ENCODE results near the gene NDUFA13. TPM values are rescaled to one million over a fixed set of nuclear protein-coding genes. Genes with fewer than 3 reads are reported as not detected.

Gene NDUFA13
- total RNA-seq, 1 donor from 2014 or later = 369 TPM

DNA sequence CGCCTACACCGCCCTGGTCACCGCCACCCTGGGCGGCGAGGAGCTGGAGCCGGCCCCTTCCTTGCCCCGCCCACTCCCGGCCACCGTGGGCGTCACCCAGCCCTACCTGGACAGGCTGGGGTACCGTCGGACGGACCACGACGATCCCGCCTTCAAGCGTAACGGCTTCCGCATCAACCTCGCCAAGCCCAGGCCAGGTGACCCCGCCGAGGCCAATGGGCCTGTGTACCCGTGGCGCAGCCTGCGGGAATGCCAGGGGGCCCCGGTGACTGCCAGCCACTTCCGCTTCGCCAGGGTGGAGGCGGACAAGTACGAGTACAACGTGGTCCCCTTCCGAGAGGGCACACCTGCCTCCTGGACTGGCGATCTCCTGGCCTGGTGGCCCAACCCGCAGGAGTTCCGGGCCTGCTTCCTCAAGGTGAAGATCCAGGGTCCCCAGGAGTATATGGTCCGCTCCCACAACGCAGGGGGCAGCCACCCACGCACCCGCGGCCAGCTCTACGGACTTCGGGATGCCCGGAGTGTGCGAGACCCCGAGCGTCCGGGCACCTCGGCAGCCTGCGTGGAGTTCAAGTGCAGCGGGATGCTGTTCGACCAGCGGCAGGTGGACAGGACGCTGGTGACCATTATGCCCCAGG, 29.0 kb downstream of the NDUFA13 start:
- intact Hi-C loops (cut with micrococcal nuclease) = loop anchor here (5.0 kb wide), 1 partner anchor 82 kb away; the partner anchor contains the start of gene LPAR2

DNA sequence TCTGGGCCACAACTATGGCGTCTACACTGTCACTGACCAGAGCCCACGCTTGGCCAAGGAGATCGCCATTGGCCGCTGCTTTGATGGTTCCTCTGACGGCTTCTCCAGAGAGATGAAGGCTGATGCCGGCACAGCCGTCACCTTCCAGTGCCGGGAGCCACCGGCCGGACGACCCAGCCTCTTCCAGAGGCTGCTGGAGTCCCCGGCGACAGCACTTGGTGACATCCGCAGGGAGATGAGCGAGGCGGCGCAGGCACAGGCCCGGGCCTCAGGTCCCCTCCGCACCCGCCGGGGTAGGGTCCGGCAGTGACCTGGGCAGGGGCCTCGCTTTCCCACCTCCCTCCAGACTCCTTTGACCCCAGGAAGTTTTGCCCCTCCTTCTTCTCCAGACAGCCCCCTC, 29.7 kb downstream of the NDUFA13 start:
- intact Hi-C loops (cut with micrococcal nuclease) = no loop called here

DNA sequence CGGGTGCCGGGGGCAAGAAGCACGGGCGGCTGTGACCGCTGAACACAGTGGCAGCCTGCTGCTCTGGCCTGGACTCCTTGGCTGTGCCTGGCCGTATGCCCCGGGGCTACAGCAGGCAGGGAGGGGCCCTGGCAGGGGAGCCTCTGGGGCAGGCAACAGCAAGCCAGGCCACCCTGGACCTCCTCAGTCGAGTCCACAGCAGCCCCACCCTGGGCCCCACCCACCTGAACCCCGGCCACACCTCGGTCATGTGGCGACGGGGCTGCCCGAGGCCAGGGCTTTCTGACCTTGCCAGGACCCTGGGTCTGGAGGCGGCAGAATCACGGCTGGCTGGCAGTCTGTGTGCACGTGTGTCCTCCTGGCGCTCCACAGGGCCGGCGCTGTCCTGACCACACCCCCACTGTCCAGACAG, 30.7 kb downstream of the NDUFA13 start:
- intact Hi-C loops (cut with micrococcal nuclease) = no loop called here

DNA sequence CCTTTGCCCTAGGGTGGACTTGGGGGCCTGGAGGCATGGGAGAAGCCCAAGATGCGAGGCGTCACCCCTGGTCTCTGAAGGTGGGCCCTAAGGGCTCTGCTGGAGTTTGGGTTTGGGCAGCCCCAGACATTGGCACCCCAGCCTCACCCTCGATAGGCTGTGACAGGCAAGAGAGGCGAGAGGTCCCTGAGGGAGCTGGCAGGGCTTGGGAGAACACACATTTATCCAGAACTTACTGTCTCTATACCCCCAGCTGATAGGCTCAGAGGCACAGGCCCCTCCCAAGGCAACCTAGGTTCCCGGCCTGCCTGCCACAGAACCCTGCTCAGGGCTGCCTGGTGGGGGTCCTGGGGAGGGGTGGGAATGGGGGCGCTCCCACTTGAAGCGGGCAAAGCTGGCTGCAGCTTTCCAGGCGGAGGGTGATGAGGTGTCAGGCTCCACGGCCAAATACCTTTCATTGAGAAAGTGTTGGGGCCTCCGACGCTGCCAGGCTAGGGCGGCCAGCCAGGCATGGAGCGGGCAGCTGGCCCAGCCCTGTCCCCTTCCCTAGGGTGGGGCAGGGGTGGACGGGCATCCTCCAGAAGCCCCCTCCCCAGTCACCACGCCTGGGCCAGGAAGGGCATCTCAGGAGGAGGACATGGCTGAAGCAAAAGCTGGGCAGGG, 31.8 kb downstream of the NDUFA13 start:
- intact Hi-C loops (cut with micrococcal nuclease) = no loop called here

DNA sequence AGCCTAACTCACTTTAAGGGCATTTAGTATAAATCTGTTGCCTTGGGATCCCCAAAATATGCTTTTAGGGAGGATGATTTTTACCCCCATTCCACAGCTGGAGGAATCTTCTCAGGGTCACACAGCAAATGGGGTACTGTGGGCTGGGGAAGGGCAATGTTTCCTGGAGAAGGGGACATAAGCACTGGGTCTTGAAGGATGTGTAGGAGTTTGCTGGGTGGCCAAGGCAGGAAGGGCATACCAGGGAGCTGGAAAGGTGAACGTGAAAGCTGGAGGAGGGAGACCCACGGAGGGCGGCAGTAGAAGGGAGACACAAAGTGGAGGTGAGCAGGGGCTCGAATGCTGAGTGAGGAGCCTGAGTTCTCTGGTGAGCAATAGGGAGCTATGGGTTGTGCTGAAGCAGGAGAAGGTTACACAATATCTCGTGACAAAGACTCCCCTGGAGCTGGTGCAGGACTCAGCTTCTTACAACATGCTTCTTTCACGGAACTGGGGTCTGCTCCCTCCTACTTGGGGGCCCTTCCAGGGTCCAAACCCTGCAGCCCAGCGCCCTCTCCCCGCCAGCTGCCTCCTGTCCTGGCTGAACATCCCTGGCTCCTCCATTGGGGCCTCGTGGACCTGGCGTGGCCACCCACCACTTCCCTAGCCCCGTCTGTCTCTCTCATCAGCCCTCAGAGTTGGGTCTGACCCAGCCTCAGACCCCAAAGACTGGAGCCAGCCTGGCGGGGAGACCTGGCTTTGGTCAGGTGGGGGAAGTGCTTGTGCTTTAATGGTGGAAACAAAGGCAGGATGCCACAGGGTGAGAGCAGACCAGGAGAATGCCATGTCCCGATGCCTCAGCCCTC, 33.1 kb downstream of the NDUFA13 start:
- intact Hi-C loops (cut with micrococcal nuclease) = no loop called here

DNA sequence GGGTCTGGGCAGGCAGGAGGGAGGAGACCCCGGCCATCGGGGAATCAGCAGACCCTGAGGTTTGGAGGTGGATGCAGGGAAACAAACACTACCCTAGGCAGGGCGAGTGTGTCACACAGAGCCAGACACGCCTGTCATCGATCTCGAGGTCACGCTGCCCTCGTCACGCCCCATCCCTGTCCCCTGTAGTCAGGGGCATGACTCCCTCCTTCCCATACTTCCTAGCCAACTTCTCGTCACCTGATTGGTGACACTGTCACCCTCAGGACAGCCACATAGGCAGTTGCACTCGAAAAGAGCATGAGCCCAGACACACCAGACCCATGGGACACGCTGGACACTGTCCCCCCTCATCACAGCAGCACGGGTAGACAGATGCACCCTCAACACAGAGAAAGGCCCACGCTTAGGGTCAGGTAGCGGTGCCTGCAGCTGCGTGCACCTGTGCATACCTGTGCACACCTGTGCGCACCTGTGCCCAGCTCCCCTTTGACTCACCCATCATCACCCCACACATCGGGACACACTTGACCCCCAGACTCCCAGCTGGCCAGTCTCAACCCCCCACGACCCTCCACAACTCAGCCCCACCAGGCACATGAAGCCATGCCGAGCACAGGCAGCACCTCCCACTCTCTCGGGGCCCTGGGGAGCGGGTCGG, 33.9 kb downstream of the NDUFA13 start:
- intact Hi-C loops (cut with micrococcal nuclease) = no loop called here

DNA sequence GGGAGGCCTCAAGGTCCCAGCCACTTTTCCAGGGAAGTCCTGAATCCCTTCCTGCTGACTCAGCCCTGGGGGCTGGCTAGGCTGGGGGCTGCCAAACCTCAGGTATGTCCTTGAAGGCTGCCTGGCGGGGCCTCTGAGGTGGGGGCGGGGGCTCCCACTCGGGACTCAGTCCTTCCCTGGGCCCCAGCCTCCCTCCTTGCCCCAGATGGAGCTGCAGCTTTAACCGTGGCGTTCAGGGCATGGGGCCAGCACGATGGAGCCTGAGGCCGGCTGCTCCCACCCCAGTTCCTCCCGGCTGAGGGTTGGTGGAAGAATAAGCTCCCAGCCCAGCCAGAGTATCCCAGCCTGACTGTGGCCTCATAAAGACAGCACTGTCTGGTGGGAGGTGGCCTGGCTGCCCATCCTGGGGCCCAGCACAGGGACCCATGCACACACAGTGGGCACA, 34.5 kb downstream of the NDUFA13 start:
- intact Hi-C loops (cut with micrococcal nuclease) = no loop called here

DNA sequence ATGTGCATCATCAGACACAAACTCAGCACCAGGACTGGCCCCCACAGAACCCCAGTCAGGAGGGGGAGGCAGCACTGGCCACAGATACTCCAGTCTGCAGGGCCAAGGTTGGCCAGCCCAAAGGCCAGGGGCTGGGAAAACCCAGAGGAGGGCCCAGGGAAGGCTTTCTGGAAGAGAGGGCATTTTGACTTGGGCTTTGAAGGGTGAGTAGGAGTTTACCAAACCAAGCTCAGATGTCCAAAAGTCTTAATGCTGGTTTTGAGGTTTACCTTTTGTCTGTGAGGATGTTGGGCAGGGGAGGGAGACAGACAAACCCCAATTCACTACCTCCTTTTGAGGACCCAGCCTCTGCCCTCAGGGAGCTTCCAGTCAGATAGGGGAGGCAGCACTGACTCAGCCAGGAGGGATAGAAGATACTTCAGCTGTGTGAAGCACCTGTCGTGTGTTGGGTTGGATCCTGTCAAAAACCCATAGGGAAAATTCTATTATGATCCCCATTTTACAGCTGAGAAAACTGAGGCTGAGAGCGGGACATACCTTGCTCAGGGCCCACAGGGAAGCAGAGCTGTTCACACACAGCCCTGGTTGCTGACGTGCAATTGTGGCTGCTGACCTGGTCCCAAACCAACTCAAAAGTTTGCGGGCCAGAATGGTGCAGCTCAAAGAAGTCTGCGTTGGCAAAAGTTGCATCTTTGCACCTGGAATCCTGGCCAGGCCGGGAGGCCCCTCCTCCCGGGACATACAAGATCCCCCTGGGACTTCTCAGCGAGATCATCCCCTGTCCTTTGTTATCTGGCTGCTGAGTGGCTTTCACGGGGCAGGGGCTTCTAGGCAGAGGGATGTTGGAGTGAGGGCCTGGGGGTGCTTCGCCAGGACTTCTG, 35.2 kb downstream of the NDUFA13 start:
- intact Hi-C loops (cut with micrococcal nuclease) = no loop called here

DNA sequence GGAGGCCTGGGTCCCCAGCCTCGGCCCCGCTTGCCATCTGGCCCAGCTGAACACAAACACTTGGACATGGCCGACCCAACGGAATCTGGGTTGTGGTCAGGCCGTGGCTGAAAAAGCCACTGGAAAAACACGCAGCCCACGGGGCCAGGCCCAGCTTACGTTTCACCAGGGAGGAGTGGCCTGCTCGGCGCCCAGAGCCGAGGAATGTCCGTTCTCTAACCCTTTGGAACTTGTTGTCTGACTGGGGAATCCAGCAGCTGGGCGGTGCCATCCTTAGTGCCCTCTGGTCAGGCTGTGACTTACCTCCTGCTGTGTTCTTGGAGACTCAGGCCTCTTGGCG, 35.8 kb downstream of the NDUFA13 start:
- intact Hi-C loops (cut with micrococcal nuclease) = no loop called here

DNA sequence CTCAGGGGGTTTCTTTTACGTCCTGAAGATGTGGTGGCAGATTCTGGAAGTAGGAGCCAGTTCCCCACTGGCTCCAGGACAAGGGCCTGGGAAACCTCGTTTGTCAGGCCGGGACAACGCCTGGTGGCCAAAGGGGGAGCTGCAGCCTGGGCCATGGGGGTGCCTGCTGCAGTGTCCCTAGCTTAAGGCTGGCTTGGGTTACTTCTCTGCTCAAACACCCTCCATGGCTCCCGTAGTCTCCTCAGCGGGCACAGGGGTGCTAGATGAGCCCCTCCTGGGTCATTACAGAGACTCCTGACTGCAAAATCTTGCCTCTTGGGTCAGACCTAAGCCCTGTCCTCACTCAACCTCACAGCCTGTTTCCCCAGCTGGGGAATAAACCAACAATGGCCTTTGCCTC, 36.8 kb downstream of the NDUFA13 start:
- intact Hi-C loops (cut with micrococcal nuclease) = no loop called here

DNA sequence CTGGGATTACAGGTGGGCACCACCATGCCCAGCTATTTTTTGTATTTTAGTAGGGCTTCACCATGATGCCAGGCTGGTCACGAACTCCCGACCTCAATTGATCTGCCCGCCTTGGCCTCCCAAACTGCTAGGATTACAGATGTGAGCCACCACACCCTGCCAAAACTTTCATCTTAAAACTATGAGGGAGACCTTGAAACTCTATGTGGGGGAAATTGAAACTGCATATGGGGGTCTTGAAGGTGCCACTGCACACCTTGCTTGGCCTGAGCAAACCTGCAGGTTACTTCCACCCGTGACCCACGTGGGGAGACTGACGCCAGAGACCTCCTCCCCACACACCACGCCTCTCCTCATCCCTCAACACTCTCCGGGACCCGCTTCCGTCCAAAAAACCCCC, 37.6 kb downstream of the NDUFA13 start:
- intact Hi-C loops (cut with micrococcal nuclease) = no loop called here

DNA sequence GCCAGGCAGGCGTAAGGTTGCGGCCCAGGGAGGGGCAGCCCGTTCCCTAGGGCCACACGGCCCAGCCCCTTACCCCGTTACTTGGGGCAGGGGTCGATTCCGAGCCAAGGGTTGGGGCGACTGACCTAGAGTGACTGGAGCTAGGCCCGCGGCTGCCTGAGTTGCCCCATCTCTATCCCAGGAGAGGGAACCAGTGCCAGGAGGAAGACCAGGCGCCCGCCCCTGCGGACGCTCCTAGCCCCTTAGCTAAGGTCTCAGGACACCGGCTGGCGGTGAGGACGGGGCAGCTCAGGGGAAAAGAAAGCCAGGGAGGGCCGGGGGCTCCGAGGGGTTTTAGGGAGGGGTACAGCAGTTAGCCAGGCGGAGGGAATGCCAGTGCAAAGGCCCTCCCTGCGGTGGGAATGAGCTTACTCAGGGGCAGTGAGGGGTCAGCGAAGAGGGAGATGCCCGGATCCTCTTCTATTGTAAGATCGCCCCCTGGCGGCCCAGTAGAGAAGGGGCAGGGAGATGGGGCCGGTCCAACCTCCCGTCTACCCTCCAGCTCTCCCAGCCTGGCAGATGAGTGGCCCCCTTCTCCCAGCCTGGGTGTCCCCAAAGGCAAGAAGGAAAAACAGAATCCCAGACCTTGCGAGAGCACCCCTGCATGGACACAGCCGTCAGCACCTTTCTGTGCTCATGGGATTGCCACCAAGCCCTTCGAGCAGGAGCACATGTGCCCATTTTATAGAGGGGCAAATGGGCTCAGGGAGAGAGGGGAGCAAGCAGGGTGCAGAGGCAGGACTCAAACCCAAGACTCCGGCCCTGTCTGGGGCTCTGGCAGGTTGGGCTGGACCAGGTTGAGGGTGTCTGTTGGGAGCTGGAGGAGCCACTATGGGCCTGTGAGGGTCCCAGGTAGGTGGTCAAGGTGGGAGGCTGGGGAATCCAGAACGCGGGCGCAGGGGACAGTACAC, 38.3 kb downstream of the NDUFA13 start:
- intact Hi-C loops (cut with micrococcal nuclease) = no loop called here

DNA sequence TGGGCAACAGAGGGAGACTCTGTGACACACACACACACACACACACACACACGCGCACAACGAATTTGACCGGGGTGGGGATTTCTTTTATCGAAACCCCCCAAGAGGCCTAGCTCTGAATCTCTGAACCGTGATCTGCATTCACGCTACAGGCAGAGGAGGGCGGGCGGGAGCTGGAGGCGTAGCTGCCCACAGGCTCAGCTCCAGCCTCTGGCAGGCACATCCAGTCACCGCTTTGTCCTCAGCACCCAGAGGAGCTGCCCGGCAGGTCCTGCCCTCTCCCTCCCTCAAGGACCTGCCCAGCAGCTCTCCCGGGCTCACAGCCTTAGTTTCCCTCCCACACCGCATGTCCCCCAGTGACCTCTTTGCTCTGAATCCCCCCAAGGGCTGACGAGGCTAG, 42.0 kb downstream of the NDUFA13 start:
- intact Hi-C loops (cut with micrococcal nuclease) = no loop called here

DNA sequence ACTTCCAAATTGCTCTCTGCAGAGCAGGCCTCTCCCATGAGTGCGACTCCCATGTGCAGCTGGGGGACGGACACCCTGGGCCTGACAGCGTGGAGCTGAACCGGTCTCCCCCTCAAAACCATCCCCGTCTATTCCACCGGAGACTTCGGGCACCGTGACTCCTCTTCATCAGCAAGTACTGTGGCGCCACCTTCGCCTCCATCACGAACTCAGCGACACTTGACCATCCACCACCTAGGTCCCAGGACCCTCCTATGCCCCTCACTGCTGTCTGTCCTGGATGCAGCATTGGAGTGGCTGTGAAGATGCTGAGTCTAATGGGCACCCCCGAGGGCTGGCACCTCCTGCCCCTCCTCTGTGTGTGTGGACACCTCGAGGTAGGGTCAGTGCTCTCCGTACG, 42.6 kb downstream of the NDUFA13 start:
- intact Hi-C loops (cut with micrococcal nuclease) = no loop called here

DNA sequence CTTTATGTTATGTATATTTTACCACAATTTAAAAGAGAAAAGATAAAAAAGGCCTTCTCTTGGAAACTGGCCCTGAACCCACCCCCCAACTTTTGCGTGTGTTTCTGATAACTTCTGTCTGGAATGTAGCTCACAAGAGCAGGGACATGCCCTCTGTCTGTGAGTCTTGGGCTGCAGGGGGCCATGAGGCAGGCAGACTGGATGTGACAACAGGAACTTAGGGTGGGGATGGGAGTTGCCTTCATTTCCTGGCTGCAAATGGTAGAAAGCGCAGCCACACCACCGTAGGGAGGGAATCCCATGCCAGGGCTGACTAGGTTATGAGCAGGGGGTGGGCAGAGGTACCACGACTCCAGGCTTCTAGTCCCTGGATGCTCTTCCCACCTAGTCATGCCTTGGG, 43.9 kb downstream of the NDUFA13 start:
- intact Hi-C loops (cut with micrococcal nuclease) = no loop called here

DNA sequence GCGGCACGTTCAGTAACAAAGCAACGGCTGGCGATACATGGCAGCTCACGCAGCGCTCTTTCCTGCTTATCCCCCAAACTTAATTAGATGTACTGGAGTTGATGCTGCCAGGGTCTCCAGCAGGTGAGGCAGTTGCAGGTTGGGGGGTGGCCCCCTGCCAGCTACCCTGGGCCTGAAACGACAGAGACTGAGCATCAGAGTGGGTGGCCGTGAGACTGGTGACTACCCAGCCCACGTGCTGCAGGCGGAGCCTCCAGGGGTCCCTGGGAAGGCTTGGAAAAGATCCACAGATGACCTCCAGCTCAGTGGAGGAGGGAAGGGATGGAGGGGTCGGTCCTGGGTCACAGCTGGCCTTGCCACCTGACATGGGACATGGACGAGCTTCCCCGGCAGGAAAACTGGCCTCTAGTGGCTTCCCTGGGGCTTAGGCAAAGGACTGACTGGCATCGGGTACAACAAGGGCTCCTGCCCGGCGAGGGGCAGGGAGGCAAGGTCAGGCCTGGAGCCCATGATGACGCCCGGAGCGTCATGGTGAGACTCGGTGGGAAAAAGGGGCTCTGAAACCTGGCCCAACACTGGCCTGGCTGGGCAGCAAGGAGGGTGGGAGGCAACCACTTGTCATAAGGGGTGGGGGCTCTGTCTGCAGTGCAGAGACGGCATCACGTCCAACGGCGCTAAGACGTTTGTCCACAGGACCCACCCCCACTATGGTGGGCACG, 46.1 kb downstream of the NDUFA13 start:
- intact Hi-C loops (cut with micrococcal nuclease) = no loop called here

DNA sequence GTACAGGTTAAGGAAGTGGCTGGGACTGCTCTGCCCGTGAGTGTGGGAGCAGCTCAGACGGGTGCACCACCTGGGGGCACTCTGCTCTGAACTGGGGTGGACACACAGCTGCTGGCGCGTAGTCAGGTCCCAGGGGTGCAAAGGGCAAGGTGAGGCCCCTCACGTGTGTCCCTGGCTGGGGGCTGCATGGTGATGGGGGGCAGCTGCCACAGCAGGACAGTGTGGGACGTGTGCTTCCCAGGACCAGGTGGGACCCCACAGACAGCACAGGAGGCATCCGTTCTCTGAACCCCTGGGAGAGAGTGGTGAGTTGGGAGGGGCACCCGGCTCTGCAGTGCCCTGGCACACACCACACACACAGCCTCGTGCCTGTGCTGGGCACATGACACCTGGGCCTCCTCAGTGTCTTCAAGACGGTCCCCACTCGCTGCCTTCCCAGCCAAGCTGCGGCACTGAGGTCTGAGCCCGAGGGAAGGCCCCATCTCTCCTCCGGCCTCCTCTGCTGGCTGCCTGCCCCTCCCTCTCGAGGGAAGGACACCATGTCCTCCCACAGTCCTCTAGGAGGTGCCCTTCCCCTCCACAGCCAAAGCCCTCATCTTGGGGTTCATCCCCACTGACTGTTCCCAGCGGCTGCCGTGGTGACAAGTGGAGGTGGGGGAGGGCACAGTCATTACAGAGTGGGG, 46.8 kb downstream of the NDUFA13 start:
- intact Hi-C loops (cut with micrococcal nuclease) = loop anchor here (1.0 kb wide), 1 partner anchor 80 kb away; the partner anchor contains the start of gene GMIP

DNA sequence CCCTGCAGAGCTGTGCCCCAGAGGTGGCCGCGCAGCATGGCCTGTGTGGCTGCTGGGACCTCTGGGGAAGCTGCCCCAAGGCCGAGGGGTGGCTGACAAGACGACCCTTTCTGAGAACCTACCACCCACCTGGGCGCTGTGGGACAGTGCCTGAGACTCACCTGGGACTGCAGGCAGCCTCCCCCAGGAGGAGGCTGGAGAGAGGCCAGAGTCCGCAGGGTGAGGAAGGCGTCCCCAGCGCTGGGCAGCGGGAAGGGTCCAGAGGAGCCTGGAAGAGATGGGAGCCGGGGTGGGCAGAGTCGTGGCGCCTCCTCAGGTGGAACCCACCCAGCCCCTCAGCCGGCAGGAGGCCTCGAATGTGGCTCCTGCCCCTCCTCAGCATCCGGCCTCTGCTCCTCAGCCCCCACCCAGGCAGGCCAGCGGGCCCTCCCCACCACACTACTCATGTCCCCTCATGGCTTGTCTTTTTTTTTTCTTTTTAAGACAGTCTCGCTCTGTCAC, 47.4 kb downstream of the NDUFA13 start:
- intact Hi-C loops (cut with micrococcal nuclease) = loop anchor here (1.0 kb wide), 1 partner anchor 80 kb away; the partner anchor contains the start of gene GMIP
